ENCODE measurements around the gene SPOCK1.

DNA sequence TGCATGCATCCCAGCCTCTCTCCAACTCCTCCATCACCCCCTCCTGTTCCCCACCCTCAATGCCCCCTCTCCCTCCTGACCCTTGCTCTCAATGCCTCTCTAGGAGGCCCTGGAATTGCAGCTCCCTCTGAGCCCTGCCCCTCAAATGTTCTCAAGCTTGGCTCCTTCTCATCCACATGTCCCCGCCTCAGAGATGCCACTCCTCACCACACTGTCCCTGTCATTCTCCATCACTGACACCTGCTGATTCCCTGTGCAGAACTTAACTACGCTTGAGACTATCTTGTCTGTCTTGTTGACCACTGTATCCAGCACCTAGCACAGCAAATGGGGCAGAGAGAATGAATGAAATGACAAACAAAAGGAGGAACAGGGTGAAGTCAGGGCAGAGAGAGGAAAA is 314.4 kb downstream of the SPOCK1 start:
- TF ChIP-seq, protein P1, sequence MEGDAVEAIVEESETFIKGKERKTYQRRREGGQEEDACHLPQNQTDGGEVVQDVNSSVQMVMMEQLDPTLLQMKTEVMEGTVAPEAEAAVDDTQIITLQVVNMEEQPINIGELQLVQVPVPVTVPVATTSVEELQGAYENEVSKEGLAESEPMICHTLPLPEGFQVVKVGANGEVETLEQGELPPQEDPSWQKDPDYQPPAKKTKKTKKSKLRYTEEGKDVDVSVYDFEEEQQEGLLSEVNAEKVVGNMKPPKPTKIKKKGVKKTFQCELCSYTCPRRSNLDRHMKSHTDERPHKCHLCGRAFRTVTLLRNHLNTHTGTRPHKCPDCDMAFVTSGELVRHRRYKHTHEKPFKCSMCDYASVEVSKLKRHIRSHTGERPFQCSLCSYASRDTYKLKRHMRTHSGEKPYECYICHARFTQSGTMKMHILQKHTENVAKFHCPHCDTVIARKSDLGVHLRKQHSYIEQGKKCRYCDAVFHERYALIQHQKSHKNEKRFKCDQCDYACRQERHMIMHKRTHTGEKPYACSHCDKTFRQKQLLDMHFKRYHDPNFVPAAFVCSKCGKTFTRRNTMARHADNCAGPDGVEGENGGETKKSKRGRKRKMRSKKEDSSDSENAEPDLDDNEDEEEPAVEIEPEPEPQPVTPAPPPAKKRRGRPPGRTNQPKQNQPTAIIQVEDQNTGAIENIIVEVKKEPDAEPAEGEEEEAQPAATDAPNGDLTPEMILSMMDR (IDR thresholded peaks at IDR 0.05; ENCODE audit: extremely low read depth in 1 of 2, insufficient read depth in 1 of 2, low read depth in 1 of 2, low read length in 2 of 2) = no peak
- TF ChIP-seq POLR2A (IDR thresholded peaks at IDR 0.05; ENCODE audit: low read depth, low read length) (no peak), POLR2AphosphoS5 (IDR thresholded peaks at IDR 0.05; ENCODE audit: insufficient read depth, low read depth, low read length) (no peak), GATA2 (IDR thresholded peaks at IDR 0.05; ENCODE audit: insufficient read depth, insufficient read length, low read depth, low read length) (no peak), JUN (IDR thresholded peaks at IDR 0.05; ENCODE audit: borderline replicate concordance, insufficient read depth, insufficient read length, low read depth) (no peak), EZH2 (IDR thresholded peaks at IDR 0.05; ENCODE audit: borderline replicate concordance, low read depth, low read length, severe bottlenecking) (no peak), MYC (IDR thresholded peaks at IDR 0.05; ENCODE audit: low read depth, low read length) (no peak), FOS (IDR thresholded peaks at IDR 0.05; ENCODE audit: borderline replicate concordance, insufficient read depth, low read length) (no peak)
- TF ChIP-seq, protein P2, sequence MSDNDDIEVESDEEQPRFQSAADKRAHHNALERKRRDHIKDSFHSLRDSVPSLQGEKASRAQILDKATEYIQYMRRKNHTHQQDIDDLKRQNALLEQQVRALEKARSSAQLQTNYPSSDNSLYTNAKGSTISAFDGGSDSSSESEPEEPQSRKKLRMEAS (IDR thresholded peaks at IDR 0.05; ENCODE audit: insufficient read depth, insufficient read length) = no peak

All from endothelial cell of umbilical vein (primary cell).